Hindlimb muscle (tissue), 1 donor: ENCODE measurements around the gene ATP5F1A. TPM values are rescaled to one million over a fixed set of nuclear protein-coding genes. Genes with fewer than 3 reads are reported as not detected.

Experiments used
- DNase-seq: peaks from one replicate; pipeline ENCODE4 v3.0.0-alpha.2; 2013
- polyA plus RNA-seq: library from polyadenylated mRNA; unstranded; fragments of 120-200 nt; gene quantifications from one replicate; pipeline ENCODE4 v1.2.1, GENCODE V29; 2013; ENCODE audit not compliant: insufficient read length

Gene ATP5F1A
- polyA plus RNA-seq, 1 donor: 439 TPM

GRCh38 chr18:46042571-46043123 lies 55.4 kb downstream of the ATP5F1A start:
- no peak for DNase-seq

- no peak for DNase-seq
Measured at GRCh38 chr18:46040747-46041104, 57.4 kb downstream of the ATP5F1A start.

- no peak for DNase-seq
Measured at GRCh38 chr18:46040033-46040746, 57.9 kb downstream of the ATP5F1A start.

GRCh38 chr18:46037512-46038305 lies 60.4 kb downstream of the ATP5F1A start:
- no peak for DNase-seq

- no peak for DNase-seq
Measured at GRCh38 chr18:46035696-46036680, 62.1 kb downstream of the ATP5F1A start.

GRCh38 chr18:46034230-46034629 lies 63.9 kb downstream of the ATP5F1A start:
- DNase-seq: no peak

- no peak for DNase-seq
Measured at GRCh38 chr18:46031741-46032140, 66.4 kb downstream of the ATP5F1A start.

Other genes with a start within 250 kb of the ATP5F1A start
- 12.6 TPM for gene EPG5, start 131.0 kb downstream of the ATP5F1A start, polyA plus RNA-seq
- gene PSTPIP2, start 26.0 kb downstream of the ATP5F1A start, polyA plus RNA-seq: 1.9 TPM
- gene HAUS1, start 6.1 kb upstream of the ATP5F1A start, polyA plus RNA-seq: 19.2 TPM